ENCODE data around the gene SNN.

GRCh38 chr16:11676799-11677198 lies 8.5 kb downstream of the SNN start:
- no peak for TF ChIP-seq CTCF (IDR thresholded peaks at IDR 0.05)
- no peak for TF ChIP-seq POLR2A (IDR thresholded peaks at IDR 0.05)
